GM21825 (cell line): ENCODE results near the gene TBC1D5.
"Not testable (repeated sequence)": the region's sequence is repeated elsewhere in the genome, so short reads cannot be mapped to it uniquely, and the experiment has no call there.

Source experiments
- ATAC-seq: cut with Tn5 transposase; IDR thresholded peaks from one replicate; pipeline ENCODE4 v1.9.1; 2021; ENCODE audit warnings: mild to moderate bottlenecking, moderate library complexity; ENCODE audit not compliant: unreplicated experiment

Gene TBC1D5, protein sequence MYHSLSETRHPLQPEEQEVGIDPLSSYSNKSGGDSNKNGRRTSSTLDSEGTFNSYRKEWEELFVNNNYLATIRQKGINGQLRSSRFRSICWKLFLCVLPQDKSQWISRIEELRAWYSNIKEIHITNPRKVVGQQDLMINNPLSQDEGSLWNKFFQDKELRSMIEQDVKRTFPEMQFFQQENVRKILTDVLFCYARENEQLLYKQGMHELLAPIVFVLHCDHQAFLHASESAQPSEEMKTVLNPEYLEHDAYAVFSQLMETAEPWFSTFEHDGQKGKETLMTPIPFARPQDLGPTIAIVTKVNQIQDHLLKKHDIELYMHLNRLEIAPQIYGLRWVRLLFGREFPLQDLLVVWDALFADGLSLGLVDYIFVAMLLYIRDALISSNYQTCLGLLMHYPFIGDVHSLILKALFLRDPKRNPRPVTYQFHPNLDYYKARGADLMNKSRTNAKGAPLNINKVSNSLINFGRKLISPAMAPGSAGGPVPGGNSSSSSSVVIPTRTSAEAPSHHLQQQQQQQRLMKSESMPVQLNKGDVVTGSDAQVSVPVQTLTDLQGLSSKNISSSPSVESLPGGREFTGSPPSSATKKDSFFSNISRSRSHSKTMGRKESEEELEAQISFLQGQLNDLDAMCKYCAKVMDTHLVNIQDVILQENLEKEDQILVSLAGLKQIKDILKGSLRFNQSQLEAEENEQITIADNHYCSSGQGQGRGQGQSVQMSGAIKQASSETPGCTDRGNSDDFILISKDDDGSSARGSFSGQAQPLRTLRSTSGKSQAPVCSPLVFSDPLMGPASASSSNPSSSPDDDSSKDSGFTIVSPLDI

DNA sequence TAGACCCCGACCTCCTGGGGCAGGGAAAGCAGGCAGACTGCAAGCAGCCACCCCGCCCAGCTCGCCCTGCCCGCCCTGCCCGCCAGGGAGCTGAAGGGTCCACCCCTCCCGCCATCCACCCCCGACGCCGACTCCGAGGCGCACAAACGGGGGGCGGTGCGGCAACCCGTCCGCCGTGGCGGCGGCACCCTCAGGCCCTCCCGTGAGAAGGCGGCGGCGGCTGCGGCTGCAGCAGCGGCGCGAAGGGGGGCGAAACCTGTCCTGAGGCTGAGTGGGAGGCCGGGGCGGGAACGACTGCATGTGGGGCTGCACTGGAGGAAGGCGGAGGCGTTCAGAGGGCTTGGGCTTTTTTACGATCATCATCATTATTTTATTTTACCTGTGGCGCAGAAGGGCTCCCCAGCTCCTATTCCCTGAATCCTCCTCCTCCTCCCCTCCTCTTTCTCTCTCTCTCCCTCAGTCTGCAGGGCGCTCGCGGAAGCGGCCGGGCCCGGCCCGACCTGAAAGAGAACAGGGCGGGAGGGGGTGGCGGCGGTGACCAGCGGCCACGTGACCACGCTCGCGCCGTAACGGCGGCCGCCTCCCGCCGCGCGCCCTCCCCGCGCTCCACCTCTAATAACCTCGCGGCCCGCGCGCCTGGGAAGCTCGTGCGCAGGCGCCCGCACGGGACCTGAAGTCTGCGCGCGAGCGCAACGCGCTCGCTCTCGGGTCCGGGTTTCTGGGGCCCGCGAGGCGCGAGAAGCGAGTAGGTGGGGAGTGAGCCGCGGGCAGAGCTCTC, at the start of gene TBC1D5:
Gene TBC1D5 (minus strand): TSS at position 530 of the 778 bp plus-strand sequence. CDS start 234,061 bp downstream, outside the sequence.
- ATAC-seq: peak; percentile 76

DNA sequence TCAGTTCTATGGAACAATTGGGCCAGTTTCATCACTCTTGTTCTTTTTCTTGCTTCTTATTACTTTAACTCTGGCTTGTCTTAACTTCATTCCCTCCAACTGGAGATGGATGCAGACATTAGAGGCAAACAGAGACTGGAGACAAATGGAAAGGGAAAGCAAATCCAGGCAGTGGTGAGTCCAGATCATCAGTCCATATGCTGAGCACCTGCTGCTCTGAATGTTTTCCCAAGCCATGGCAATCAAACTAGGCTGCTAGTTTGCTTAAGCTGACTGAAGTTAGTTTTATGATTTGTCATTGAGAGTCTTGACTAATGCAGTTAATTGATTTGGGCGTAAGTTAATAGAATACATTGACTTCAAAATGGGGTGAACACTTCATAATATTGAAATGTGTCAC, 41.0 kb upstream of the TBC1D5 start:
- ATAC-seq: no peak

DNA sequence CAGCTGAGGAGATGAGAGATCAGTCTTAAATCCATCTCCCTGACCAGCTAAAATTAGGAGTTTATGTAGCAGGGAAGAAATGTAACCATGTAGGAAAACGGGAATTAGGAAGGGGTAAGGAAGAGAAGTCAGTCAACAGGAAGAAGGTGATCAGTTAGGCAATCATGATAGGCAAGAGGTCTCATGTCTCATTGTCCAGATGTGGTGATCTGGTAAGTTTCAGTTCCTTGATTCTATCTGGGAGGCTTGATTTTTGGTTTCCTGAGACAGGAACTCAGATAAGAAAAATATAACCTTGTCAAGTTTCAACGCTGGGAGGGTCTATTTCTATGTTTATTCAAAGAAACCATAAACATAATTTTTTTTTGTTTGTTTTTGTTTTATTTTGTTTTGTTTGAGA, 40.3 kb upstream of the TBC1D5 start:
- ATAC-seq: no peak

DNA sequence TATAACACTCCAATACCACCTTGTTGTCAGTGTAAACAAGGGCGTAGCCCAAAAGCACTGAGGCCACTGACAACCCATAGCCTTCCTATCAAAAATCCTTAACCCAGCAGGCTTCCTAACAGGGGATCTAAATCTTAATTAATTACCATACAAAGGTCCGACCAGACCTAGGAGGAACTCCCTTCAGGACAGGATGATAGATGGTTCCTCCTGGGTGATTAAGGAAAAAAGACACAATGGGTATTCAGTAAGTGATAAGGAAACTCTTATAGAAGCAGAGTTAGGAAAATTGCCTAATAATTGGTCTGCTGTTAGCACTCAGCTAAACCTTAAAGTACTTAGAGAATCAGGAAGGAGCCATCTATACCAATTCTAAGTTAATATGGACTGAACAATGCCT, 37.9 kb upstream of the TBC1D5 start:
- ATAC-seq: not testable (repeated sequence)

DNA sequence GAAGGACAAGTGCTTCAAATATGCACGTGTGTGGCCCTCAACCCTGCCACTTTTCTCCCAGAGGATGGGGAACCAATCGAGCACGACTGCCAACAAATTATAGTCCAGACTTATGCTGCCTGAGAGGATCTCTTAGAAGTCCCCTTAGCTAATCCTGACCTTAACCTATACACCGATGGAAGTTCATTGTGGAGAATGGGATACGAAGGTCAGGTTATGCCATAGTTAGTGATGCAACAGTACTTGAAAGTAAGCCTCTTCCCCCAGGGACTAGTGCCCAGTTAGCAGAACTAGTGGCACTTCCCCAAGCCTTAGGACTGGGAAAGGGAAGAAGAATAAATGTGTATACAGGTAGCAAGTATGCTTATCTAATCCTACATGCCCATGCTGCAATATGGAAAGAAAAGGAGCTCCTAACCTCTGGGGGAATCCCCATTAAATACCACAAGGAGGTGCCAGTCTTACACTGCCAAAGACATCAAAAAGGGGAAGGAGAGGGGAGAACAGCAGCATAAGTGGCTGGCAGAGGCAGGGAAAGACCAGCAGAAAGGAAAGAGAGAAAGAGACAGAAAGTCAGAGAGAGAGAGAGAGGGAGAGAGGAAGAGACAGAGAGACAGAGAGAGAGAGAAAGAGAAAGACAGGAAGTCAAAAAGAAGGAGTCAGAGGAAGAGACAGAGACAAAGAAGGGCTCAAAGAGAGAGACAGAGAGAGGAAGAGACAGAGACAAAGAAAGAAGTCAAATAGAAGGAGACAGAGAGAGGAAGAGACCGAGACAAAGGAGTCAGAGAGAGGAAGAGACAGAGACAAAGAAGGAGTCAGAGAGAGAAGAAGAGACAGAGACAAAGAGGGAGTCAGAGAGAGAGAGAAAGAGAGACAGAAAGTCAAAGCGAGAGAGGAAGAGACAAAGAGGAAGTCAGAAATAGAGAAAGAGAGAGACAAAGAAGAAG, 37.1 kb upstream of the TBC1D5 start:
- ATAC-seq: not testable (repeated sequence)

DNA sequence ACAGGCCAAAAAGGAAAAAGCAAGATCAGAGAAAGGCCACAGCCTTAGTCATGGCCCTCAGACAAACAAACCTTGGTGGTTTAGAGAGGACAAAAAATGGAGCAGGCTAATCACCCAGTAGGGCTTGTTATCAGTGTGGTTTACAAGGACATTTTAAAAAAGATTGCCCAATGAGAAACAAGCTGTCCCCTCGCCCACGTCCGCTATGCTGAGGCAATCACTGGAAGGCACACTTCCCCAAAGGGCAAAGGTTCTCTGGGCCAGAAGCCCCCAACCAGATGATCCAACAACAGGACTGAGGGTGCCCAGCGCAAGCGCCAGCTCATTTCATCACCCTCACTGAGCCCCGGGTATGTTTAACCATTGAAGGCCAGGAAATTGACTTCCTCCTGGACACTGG, 34.9 kb upstream of the TBC1D5 start:
- not testable (repeated sequence) for ATAC-seq

DNA sequence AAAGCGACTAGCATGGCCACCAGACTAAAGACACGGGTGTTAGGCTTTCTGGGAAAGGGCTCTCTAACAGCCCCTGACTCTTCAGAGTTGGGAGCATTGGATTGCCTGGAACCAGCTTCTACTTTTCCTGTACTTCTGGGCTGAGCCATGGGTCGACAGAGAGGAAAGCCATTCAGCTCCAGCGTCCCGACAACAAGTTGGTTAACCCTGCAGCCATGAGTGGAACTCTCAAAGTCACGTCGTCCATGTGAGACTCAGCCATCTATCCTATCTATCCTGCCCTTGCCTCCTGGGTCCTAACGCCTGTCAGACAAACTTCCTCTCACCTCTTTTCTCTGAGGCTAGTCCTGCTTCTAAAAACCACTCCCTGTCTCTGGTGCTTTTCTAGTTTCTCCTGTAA, 32.6 kb upstream of the TBC1D5 start:
- no peak for ATAC-seq

DNA sequence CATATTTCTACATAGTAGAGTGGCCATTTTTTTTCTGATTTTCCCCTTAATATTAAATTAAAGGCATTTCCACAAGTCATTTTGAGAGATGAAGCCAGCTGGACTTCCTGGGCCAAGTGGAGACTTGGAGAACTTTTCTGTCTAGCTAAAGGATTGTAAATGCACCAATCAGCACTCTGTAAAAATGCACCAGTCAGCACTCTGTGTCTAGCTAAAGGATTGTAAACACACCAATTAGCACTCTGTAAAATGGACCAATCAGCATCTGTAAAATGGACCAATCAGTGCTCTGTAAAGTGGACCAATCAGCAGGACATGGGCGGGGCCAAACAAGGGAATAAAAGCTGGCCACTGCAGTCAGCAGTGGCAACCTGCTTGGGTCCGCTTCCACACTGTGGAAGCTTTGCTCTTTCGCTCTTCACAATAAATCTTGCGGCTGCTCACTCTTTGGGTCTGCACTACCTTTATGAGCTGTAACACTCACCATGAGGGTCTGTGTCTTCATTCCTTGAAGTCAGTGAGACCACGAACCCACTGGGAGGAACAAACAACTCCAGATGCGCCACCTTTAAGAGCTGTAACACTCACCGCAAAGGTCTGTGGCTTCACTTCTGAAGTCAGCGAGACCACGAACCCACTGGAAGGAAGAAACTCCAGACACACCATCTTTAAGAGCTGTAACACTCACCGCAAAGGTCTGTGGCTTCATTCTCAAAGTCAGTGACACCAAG, 31.9 kb upstream of the TBC1D5 start:
- ATAC-seq: not testable (repeated sequence)

DNA sequence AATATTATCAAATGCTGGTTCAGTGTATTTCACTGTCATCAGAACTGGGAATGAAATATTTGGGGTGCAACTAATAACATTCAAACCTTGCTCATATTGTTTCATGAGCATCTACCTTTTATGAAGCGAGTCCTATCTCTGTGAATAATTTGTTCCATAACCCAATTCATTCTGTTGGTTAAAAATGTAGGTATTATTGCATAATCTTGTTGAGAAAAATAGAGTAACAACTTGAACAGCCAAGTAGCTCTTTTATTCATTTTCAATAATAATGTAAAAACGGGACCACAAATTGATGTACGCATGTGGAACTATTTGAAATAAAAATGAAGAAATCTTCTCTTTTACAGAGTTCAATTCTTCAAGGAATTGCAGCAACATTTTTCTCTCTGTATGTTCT, 30.1 kb upstream of the TBC1D5 start:
- no peak for ATAC-seq

DNA sequence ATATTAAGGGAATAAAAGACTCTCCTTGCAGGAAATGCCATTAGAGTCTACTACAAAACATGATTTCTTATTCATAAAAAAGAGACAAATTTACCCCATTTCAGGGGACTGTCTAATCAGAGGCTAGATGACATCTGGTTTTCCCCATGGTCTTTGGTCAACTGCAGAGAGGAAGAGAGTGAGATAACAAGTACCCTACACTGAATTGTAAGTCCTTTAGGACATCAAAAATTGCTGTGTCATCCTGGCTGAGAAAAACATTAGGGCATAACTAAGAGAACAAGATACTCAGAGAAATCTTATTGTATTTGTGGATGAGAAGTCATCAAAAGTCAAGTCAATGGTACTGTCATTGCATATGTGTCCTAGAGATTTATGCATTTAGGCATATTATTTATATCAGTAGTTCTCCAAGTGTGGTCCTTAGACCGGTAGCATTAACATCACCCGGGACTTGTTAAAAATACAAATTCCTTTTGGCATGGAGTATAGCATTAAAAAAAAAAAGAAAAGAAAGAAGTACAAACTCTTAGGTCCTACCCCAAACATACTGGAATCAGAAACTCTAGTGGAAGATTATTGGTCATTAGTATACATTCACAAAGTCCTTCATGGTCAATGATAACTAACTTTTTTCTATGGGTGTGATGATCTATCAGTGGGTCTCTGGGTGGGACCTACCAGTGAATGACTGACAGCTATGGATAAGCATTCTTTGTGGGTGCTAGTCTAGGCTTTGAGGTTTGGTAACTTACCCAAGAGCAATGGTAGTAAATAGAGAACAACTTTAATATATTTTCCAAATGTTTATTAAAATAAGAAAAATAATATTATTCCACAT, 29.0 kb upstream of the TBC1D5 start:
- ATAC-seq: no peak

DNA sequence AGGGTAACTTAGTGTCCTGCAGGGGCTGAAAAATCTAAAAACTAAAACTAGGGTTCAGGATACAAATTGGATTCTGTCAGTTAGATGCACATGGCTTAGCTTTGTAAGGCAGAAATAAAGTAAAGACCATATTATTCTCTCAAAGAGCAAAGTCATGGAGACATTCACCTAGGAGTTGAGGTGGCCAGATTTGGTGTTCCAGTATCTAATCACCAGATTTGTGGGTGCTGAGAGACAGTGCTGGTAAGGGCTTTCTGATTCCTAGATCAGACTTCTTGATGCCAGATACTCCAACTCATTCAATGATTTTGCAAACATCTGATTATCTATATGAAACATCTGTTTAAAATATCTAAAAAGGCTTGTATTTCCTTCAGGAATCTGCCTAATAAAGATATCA, 28.3 kb upstream of the TBC1D5 start:
- no peak for ATAC-seq

DNA sequence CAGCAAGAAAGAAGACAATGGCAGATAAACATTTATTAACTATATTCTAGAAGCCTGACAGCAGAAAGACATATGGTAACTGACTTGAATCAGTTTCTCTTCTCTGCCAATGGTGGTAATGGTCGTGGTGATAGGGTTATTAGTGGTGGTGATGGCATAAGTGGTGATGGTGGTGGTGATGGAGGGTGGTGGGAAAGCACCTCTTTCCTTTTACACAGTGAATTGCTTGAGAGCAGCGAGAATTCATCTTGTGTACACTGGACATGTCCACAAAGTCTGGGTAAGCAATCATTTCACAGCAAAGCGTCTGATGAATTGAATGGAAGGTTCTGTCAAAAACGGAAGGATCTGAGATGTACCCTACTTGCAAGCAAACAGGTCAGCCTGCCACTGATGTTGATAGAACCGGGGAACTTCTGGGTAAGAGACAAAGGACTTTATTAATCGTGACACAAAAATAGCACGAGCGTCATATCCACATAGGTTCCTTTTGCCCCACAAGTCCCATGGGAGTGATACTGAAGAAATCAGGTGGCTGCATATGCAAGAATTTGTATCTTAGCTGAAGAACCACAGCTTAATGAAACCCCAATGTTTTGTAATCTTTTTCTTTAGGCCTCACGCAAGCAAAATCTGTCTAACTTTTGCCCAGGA, 23.5 kb upstream of the TBC1D5 start:
- ATAC-seq: peak; percentile 85

DNA sequence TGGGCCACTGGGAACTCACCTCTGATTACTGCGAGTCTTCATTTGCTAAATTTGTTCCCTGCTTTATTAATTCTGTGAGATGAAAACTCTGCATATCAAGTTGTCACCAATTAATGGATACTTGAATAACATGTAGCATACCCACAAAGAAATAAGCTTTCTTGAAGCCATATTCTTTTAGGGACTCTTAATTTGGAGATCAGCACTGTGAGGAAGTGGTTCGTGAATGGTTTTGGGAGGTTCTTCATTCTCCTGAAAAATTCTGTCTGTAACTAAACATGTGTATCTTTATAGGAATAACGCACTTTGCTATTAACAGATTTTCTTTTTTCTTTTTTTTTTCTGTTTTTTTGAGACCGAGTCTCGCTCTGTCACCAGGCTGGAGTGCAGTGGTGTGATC, 19.1 kb upstream of the TBC1D5 start:
- no peak for ATAC-seq

DNA sequence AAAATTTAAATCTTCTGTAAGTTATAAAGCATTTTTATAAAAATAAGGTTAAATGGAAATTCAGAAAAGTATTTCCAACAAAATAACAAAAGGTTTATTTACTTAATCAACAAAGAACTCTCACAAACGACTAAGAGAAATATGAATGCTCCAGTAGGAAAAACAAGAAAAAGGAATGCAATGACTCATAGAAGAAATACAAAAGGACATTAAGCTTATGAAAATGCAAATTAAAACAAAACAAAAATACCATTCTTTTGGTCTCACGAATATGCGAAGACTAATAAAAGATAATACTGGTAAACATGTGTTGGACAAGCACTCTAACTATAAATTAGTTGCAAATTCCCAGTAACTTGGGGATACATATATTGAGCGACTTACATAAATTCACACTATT, 17.5 kb upstream of the TBC1D5 start:
- ATAC-seq: no peak

DNA sequence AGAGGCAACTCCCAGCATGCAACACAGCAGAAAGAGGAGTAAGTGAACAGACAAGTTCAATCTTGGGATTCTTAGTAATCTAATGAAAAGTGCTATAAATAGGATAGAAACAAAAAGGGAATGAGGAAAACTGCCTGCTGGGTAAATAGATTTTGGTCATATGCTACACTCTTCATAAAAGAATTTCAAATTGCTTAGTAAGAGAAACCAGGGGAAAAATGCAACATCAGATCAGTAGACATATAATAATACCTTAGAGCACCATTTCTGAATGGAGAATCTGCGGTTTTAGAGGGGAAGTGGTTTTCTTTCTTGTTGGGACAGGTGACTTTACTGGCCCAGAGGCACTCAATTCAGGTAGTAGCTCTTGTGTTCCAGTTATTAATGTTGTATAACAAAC, 13.4 kb upstream of the TBC1D5 start:
- peak; percentile 78 for ATAC-seq

DNA sequence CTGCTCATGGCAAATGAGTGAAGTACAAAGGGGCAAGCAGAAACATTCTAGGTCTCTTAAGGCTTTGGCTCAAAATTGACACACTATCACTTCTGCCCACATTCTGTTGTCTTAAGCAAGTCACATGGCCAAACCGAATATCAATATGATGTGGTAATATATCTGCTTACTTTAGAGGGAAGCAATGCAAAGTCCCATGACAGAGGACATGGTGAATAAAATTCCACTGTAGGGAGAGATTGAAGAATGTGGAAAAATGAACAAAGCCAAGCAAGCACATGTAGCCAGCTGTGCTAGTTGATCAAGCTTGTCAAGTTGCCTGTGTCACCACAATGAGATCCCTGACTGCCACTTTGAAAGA, 11.2 kb upstream of the TBC1D5 start:
- ATAC-seq: no peak

DNA sequence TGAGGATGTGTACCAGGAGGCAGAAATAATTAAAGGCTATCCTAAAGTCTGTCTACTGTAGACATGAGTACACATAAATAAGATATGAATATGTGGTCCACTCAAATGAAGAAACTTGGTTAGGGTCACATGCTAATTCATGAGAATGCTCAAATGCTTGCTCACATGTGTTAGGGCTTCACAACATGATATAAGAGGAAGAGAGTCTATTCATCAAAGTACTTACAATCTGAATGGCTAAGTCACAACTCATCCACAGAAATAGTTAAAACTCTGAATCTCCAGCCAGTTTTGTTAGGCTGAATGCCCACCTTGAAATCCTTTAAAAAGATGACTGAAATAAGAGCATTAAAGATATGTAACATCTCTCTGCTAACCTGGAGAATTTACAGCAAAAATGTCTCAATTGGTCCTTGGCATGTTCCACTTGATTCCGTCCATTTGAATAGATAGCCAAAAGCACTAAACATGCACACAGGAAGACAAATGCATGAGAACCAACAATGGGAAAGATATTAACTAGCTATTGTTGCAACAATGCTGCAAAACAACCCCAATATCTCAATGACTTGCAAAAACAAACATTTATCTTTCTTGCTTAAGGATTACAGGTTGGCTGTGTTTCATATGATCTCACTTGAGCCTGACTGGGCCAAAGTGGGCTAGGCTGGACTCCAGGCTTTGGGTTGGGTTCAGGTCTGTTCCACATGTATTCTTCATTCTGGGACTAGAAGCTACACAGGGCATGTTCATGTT, 10.6 kb upstream of the TBC1D5 start:
- no peak for ATAC-seq

DNA sequence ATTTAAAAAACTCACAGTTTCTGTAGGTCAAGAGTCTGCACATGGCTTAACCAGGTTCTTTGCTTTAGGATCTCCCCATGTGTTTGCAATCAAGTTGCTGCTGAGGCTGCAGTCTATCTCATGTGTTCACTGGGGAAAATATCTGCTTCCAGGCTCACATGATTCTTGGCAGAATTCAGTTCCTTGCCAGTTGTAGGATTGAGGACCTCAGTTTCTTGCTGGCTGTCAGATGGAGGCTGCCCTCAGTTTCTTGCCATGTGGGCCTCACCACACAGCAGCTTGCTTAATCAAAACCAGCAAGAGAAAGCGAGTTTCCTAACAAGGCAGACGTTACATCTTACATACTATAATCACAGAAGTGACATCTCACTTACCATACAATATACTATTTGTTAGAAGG, 10.0 kb upstream of the TBC1D5 start:
- ATAC-seq: no peak
